ENCODE data around the gene IQCM. TPM values are rescaled to one million over a fixed set of nuclear protein-coding genes. Genes with fewer than 3 reads are reported as not detected.

Gene IQCM
- total RNA-seq, result not detected in 2 replicates

- H3K4me3 ChIP-seq (ENCODE audit: low read depth, low read length), result no peak within 1 kb of the TSS
- no peak for DNase-seq (ENCODE audit: low read depth)
- no peak for TF ChIP-seq CTCF (IDR thresholded peaks at IDR 0.05; ENCODE audit: insufficient read depth, low read depth, low read length)
These were observed at the start of gene IQCM for GRCh38 chr4:149815743-149816142. TSS of gene IQCM (minus strand) at chr4:149815843. CDS start at chr4:149742691, 73,152 bp downstream.

- TF ChIP-seq CTCF (IDR thresholded peaks at IDR 0.05; ENCODE audit: insufficient read depth, low read depth, low read length), result no peak
- no peak overlapping the region for H3K4me3 ChIP-seq (ENCODE audit: low read depth, low read length)
- DNase-seq (ENCODE audit: low read depth), result no peak
These were observed 41.8 kb upstream of the IQCM start for GRCh38 chr4:149857446-149857845.

- no peak overlapping the region for H3K4me3 ChIP-seq (ENCODE audit: low read depth, low read length)
- no peak for TF ChIP-seq CTCF (IDR thresholded peaks at IDR 0.05; ENCODE audit: insufficient read depth, low read depth, low read length)
- no peak for DNase-seq (ENCODE audit: low read depth)
These were observed 30.1 kb upstream of the IQCM start for GRCh38 chr4:149845743-149846142.

GRCh38 chr4:149841686-149842085 is 26.0 kb upstream of the IQCM start:
- DNase-seq (ENCODE audit: low read depth), result no peak
- H3K4me3 ChIP-seq (ENCODE audit: low read depth, low read length), result no peak overlapping the region
- no peak for TF ChIP-seq CTCF (IDR thresholded peaks at IDR 0.05; ENCODE audit: insufficient read depth, low read depth, low read length)

- DNase-seq (ENCODE audit: low read depth), result no peak
- no peak for TF ChIP-seq CTCF (IDR thresholded peaks at IDR 0.05; ENCODE audit: insufficient read depth, low read depth, low read length)
- H3K4me3 ChIP-seq (ENCODE audit: low read depth, low read length), result no peak overlapping the region
These were observed 22.4 kb upstream of the IQCM start for GRCh38 chr4:149838036-149838435.

GRCh38 chr4:149836546-149836945 is 20.9 kb upstream of the IQCM start:
- DNase-seq (ENCODE audit: low read depth), result peak; percentile 6
- no peak for TF ChIP-seq CTCF (IDR thresholded peaks at IDR 0.05; ENCODE audit: insufficient read depth, low read depth, low read length)
- no peak overlapping the region for H3K4me3 ChIP-seq (ENCODE audit: low read depth, low read length)

- no peak overlapping the region for H3K4me3 ChIP-seq (ENCODE audit: low read depth, low read length)
- no peak for TF ChIP-seq CTCF (IDR thresholded peaks at IDR 0.05; ENCODE audit: insufficient read depth, low read depth, low read length)
- DNase-seq (ENCODE audit: low read depth), result no peak
These were observed 19.6 kb upstream of the IQCM start for GRCh38 chr4:149835280-149835679.

Measured in fibroblast of villous mesenchyme (primary cell).